Esophagus muscularis mucosa (tissue), 4 donors: ENCODE data around the gene SNRNP70.
"Not testable (repeated sequence)": the region's sequence is repeated elsewhere in the genome, so short reads cannot be mapped to it uniquely, and the experiment has no call there.

ENCODE experiments used
- EP300 ChIP-seq: sonication (generic); formaldehyde crosslinking; IDR thresholded peaks from one replicate; pipeline ENCODE4 v1.6.1; 2017; ENCODE audit warnings: antibody characterized with exemption
- POLR2A ChIP-seq: fragments of 450-650 bp; IDR thresholded peaks from one replicate; pipeline ENCODE4 v1.6.1; 2017; ENCODE audit warnings: antibody characterized with exemption, moderate library complexity, mild to moderate bottlenecking, low read depth
- TF ChIP-seq, protein P1 (sequence below), 3 experiments: fragments of 200-600 bp in 2 of 3; fragments of 450-650 bp in 1 of 3; sonication (generic) in 2 of 3; IDR thresholded peaks; one replicate each; pipeline ENCODE4 v1.5.1; 2017 to 2019; ENCODE audit warnings: antibody characterized with exemption in 3 of 3, mild to moderate bottlenecking in 2 of 3, moderate library complexity in 1 of 3

DNA sequence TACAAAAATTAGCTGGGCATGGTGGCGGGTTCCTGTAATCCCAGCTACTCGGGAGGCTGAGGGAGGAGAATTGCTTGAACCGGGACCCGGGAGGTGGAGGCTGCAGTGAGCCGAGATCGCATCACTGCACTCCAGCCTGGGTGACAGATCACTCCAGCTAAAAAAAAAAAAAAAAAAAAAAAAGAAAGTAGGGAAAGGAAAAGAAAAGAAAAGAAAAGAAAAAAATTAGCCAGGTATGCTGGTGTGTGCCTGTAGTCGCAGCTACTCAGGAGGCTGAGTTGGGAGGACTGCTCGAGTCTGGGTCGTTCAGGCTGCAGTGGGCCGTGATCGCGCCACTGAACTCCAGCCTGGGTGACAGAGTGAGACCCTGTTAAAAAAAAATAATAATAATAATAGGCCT, 42.0 kb downstream of the SNRNP70 start:
- TF ChIP-seq POLR2A, EP300: not testable (repeated sequence)
- TF ChIP-seq, protein P1, sequence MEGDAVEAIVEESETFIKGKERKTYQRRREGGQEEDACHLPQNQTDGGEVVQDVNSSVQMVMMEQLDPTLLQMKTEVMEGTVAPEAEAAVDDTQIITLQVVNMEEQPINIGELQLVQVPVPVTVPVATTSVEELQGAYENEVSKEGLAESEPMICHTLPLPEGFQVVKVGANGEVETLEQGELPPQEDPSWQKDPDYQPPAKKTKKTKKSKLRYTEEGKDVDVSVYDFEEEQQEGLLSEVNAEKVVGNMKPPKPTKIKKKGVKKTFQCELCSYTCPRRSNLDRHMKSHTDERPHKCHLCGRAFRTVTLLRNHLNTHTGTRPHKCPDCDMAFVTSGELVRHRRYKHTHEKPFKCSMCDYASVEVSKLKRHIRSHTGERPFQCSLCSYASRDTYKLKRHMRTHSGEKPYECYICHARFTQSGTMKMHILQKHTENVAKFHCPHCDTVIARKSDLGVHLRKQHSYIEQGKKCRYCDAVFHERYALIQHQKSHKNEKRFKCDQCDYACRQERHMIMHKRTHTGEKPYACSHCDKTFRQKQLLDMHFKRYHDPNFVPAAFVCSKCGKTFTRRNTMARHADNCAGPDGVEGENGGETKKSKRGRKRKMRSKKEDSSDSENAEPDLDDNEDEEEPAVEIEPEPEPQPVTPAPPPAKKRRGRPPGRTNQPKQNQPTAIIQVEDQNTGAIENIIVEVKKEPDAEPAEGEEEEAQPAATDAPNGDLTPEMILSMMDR (IDR thresholded peaks at IDR 0.05), result not testable (repeated sequence)
